COLO668 (cell line): ENCODE measurements around the gene ACSF2.

Experiments
- DNase-seq: peaks from one replicate; lab custom pipeline; 2025; ENCODE audit not compliant: unreplicated experiment; lab: John Stamatoyannopoulos, UW

Gene ACSF2

GRCh38 chr17:50519141-50519834 is 93.3 kb downstream of the ACSF2 start:
- DNase-seq = no peak

GRCh38 chr17:50520483-50520882 is 94.5 kb downstream of the ACSF2 start:
- DNase-seq = no peak

- DNase-seq = no peak
These were observed 95.5 kb downstream of the ACSF2 start for GRCh38 chr17:50521514-50521913.

GRCh38 chr17:50522766-50523165 is 96.7 kb downstream of the ACSF2 start:
- no peak for DNase-seq

GRCh38 chr17:50523208-50523607 is 97.2 kb downstream of the ACSF2 start:
- no peak for DNase-seq
